HG03095 (cell line): ENCODE data around the gene TEX44.

ENCODE experiments used
- ATAC-seq: cut with Tn5 transposase; IDR thresholded peaks from one replicate; pipeline ENCODE4 v1.9.1; 2021; ENCODE audit warnings: moderate library complexity; ENCODE audit not compliant: unreplicated experiment

The TEX44 gene

GRCh38 chr2:231604685-231605606, 12.3 kb downstream of the TEX44 start:
- ATAC-seq, result peak; percentile 74

GRCh38 chr2:231605607-231606091, 13.0 kb downstream of the TEX44 start:
- ATAC-seq, result no peak

GRCh38 chr2:231606941-231607340, 14.3 kb downstream of the TEX44 start:
- ATAC-seq, result no peak

- ATAC-seq, result no peak
Measured at GRCh38 chr2:231611273-231612108, 18.8 kb downstream of the TEX44 start.

- no peak for ATAC-seq
Measured at GRCh38 chr2:231612109-231612455, 19.4 kb downstream of the TEX44 start.

GRCh38 chr2:231612456-231613330, 20.0 kb downstream of the TEX44 start:
- ATAC-seq, result peak; percentile 36

GRCh38 chr2:231613331-231613662, 20.6 kb downstream of the TEX44 start:
- ATAC-seq, result peak; percentile 0

- peak; percentile 65 for ATAC-seq
Measured at GRCh38 chr2:231613663-231614558, 21.2 kb downstream of the TEX44 start.

- peak; percentile 14 for ATAC-seq
Measured at GRCh38 chr2:231614559-231615057, 21.9 kb downstream of the TEX44 start.

- no peak for ATAC-seq
Measured at GRCh38 chr2:231615058-231615671, 22.5 kb downstream of the TEX44 start.

GRCh38 chr2:231616296-231616695, 23.6 kb downstream of the TEX44 start:
- ATAC-seq, result no peak

- ATAC-seq, result no peak
Measured at GRCh38 chr2:231617059-231617926, 24.6 kb downstream of the TEX44 start.

- ATAC-seq, result no peak
Measured at GRCh38 chr2:231621051-231621879, 28.6 kb downstream of the TEX44 start.

- no peak for ATAC-seq
Measured at GRCh38 chr2:231622963-231623362, 30.3 kb downstream of the TEX44 start.

- ATAC-seq, result no peak
Measured at GRCh38 chr2:231626449-231626848, 33.8 kb downstream of the TEX44 start.

- no peak for ATAC-seq
Measured at GRCh38 chr2:231627384-231628120, 34.9 kb downstream of the TEX44 start.
